Measurements from ENCODE around the gene LACTBL1.
"Not testable (repeated sequence)": the region's sequence is repeated elsewhere in the genome, so short reads cannot be mapped to it uniquely, and the experiment has no call there.

Gene LACTBL1

GRCh38 chr1:22972760-22973159, at the start of gene LACTBL1:
Gene LACTBL1, minus strand, starts transcription at chr1:22972866. Its CDS starts 550 bp downstream, at chr1:22972316.
- DNase-seq = no peak

GRCh38 chr1:23021834-23022233, 49.2 kb upstream of the LACTBL1 start:
- DNase-seq = no peak

- no peak for DNase-seq
Measured at GRCh38 chr1:23020706-23021405, 48.2 kb upstream of the LACTBL1 start.

GRCh38 chr1:23019863-23020625, 47.4 kb upstream of the LACTBL1 start:
- DNase-seq = no peak

- DNase-seq = peak; percentile 98
Measured at GRCh38 chr1:23019094-23019862, 46.6 kb upstream of the LACTBL1 start, which contains the start of gene KDM1A. Gene KDM1A, plus strand, starts transcription at chr1:23019468. Its CDS starts 129 bp downstream, at chr1:23019597.

GRCh38 chr1:23018661-23019093, 46.0 kb upstream of the LACTBL1 start:
- DNase-seq = no peak

GRCh38 chr1:23013657-23014056, 41.0 kb upstream of the LACTBL1 start:
- DNase-seq = no peak

GRCh38 chr1:23010025-23010424, 37.4 kb upstream of the LACTBL1 start:
- not testable (repeated sequence) for DNase-seq

- DNase-seq = no peak
Measured at GRCh38 chr1:23008901-23009300, 36.2 kb upstream of the LACTBL1 start.

GRCh38 chr1:23007106-23007505, 34.4 kb upstream of the LACTBL1 start:
- no peak for DNase-seq

- not testable (repeated sequence) for DNase-seq
Measured at GRCh38 chr1:23004769-23005168, 32.1 kb upstream of the LACTBL1 start.

- no peak for DNase-seq
Measured at GRCh38 chr1:23004112-23004511, 31.4 kb upstream of the LACTBL1 start.

- DNase-seq = not testable (repeated sequence)
Measured at GRCh38 chr1:23002218-23002617, 29.6 kb upstream of the LACTBL1 start.

- not testable (repeated sequence) for DNase-seq
Measured at GRCh38 chr1:23000133-23000532, 27.5 kb upstream of the LACTBL1 start.

- not testable (repeated sequence) for DNase-seq
Measured at GRCh38 chr1:22997528-22997927, 24.9 kb upstream of the LACTBL1 start.

- no peak for DNase-seq
Measured at GRCh38 chr1:22995774-22996173, 23.1 kb upstream of the LACTBL1 start.

- not testable (repeated sequence) for DNase-seq
Measured at GRCh38 chr1:22993220-22993795, 20.6 kb upstream of the LACTBL1 start.

- DNase-seq = not testable (repeated sequence)
Measured at GRCh38 chr1:22992384-22992783, 19.7 kb upstream of the LACTBL1 start.

GRCh38 chr1:22983944-22984343, 11.3 kb upstream of the LACTBL1 start:
- DNase-seq = no peak

- DNase-seq = not testable (repeated sequence)
Measured at GRCh38 chr1:22980471-22980790, 7.8 kb upstream of the LACTBL1 start.

GRCh38 chr1:22978299-22978698, 5.6 kb upstream of the LACTBL1 start:
- no peak for DNase-seq

GRCh38 chr1:22976461-22977243, 4.0 kb upstream of the LACTBL1 start:
- DNase-seq = peak; percentile 46
